Gastroesophageal sphincter (tissue), 3 donors: ENCODE measurements around the gene BDH2.

Experiments used
- CTCF ChIP-seq, 4 experiments: fragments of 200-600 bp in 2 of 4; fragments of 450-650 bp in 2 of 4; sonication (generic) in 1 of 4; IDR thresholded peaks; one replicate each; pipeline ENCODE4 v1.5.1; 2017 to 2019; ENCODE audit warnings: antibody characterized with exemption in 4 of 4, mild to moderate bottlenecking in 2 of 4, moderate library complexity in 2 of 4
- EP300 ChIP-seq: sonication (generic); formaldehyde crosslinking; IDR thresholded peaks from one replicate; pipeline ENCODE4 v1.6.1; 2017; ENCODE audit warnings: antibody characterized with exemption, mild to moderate bottlenecking
- POLR2A ChIP-seq, 2 donors: fragments of 450-650 bp; IDR thresholded peaks; one replicate each; pipeline ENCODE4 v1.6.1; 2017; ENCODE audit warnings: antibody characterized with exemption in 2 of 2, mild to moderate bottlenecking in 2 of 2, moderate library complexity in 1 of 2
- POLR2AphosphoS5 ChIP-seq: sonication (generic); formaldehyde crosslinking; IDR thresholded peaks from one replicate; pipeline ENCODE4 v1.6.1; 2017; ENCODE audit warnings: antibody characterized with exemption

- TF ChIP-seq CTCF (IDR thresholded peaks at IDR 0.05) (no peak), POLR2AphosphoS5 (no peak), EP300 (no peak), POLR2A (IDR thresholded peaks at IDR 0.05) (no peak)
Measured at GRCh38 chr4:103137446-103137827, 37.8 kb upstream of the BDH2 start.
